ENCODE measurements around the gene PCDH19. TPM values are rescaled to one million over a fixed set of nuclear protein-coding genes. Genes with fewer than 3 reads are reported as not detected.

The PCDH19 gene
- total RNA-seq, 3 donors from 2014 or later: 1.6 to 2.6 (median 1.8) TPM

GRCh38 chrX:100296183-100296753 lies 113.8 kb downstream of the PCDH19 start:
- Histone ChIP-seq H3K27ac (no peak overlapping the region), H3K36me3 (no peaks in the 10 kb centered on the region), H3K4me1 (no peaks in the 10 kb centered on the region), H3K27me3 (peaks cover 0 to 40% of the 10 kb centered on the region in 2 donors), H3K4me3 (no peak overlapping the region), H3K9me3 (no peaks in the 10 kb centered on the region)
- TF ChIP-seq, protein P1, sequence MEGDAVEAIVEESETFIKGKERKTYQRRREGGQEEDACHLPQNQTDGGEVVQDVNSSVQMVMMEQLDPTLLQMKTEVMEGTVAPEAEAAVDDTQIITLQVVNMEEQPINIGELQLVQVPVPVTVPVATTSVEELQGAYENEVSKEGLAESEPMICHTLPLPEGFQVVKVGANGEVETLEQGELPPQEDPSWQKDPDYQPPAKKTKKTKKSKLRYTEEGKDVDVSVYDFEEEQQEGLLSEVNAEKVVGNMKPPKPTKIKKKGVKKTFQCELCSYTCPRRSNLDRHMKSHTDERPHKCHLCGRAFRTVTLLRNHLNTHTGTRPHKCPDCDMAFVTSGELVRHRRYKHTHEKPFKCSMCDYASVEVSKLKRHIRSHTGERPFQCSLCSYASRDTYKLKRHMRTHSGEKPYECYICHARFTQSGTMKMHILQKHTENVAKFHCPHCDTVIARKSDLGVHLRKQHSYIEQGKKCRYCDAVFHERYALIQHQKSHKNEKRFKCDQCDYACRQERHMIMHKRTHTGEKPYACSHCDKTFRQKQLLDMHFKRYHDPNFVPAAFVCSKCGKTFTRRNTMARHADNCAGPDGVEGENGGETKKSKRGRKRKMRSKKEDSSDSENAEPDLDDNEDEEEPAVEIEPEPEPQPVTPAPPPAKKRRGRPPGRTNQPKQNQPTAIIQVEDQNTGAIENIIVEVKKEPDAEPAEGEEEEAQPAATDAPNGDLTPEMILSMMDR (IDR thresholded peaks at IDR 0.05): no peak
- no peak for TF ChIP-seq POLR2AphosphoS5 (IDR thresholded peaks at IDR 0.05)
- TF ChIP-seq POLR2A (IDR thresholded peaks at IDR 0.05): no peak
- intact Hi-C loops (cut with DNase I; ENCODE audit: low total_unique reads): no loop called here
- DNase-seq (ENCODE audit: low spot score in 2 of 2): no peak

DNA sequence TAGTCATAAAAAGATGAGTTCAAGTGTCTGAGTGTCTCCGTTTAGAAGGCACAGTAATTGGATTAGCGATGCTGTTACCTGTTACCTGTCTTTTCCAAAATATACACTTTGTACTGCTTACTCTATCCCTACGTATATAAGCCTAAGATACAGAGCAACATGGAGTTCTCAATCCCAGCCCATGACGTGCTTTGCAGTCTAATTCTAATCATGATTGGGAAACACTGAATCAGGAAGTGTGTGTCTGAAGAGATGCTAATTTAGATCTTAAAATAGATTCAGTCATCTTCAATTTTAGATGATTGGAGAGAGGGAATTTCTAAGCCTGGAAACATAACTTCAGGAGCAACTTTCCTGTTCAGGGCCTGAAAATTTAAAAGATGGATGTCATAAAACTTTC lies 115.1 kb downstream of the PCDH19 start:
- no peaks in the 10 kb centered on the region for H3K9me3 ChIP-seq
- H3K4me3 ChIP-seq: no peak overlapping the region
- no peaks in the 10 kb centered on the region for H3K36me3 ChIP-seq
- H3K4me1 ChIP-seq: no peaks in the 10 kb centered on the region
- TF ChIP-seq, protein P1 (IDR thresholded peaks at IDR 0.05): no peak
- TF ChIP-seq POLR2AphosphoS5 (IDR thresholded peaks at IDR 0.05) (no peak), POLR2A (IDR thresholded peaks at IDR 0.05) (no peak)
- intact Hi-C loops (cut with DNase I; ENCODE audit: low total_unique reads): no loop called here
- H3K27ac ChIP-seq: no peak overlapping the region
- DNase-seq (ENCODE audit: low spot score in 2 of 2): no peak
- peaks cover 0 to 44% of the 10 kb centered on the region in 2 donors for H3K27me3 ChIP-seq

- no peaks in the 10 kb centered on the region for H3K9me3 ChIP-seq
These were observed 121.0 kb downstream of the PCDH19 start for GRCh38 chrX:100289066-100289558.

DNA sequence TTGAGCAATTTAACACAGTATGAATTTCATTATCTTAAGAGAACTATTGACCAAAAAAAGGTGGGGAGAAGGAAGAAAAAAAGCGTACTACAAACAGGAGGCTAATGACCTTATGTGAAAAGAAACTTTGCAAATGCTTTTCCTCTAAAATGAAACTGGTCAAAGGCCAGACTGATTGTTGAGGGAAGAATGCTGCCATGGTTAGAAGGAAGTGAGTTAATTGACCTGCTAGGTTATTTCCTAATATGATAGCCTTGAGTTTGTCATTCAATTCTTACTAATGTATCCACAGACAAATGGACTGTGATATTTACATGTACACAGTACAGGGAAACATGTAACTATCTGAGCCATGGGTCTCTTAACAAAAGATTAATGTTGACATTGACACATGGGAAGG lies 132.8 kb downstream of the PCDH19 start:
- intact Hi-C loops (cut with DNase I; ENCODE audit: low total_unique reads): no loop called here
- Histone ChIP-seq H3K36me3 (no peaks in the 10 kb centered on the region), H3K9me3 (peaks cover 0 to 11% of the 10 kb centered on the region in 2 donors), H3K27ac (no peak overlapping the region), H3K27me3 (peaks cover 0 to 14% of the 10 kb centered on the region in 2 donors), H3K4me3 (no peak overlapping the region), H3K4me1 (no peaks in the 10 kb centered on the region)
- DNase-seq (ENCODE audit: low spot score in 2 of 2): no peak
- TF ChIP-seq, protein P1 (IDR thresholded peaks at IDR 0.05): no peak

More at GRCh38 chrX:100289066-100289558, 121.0 kb downstream of the PCDH19 start:
- Histone ChIP-seq H3K36me3 (no peaks in the 10 kb centered on the region), H3K27me3 (peaks cover 0 to 50% of the 10 kb centered on the region in 2 donors), H3K4me1 (no peaks in the 10 kb centered on the region), H3K4me3 (no peak overlapping the region), H3K27ac (no peak overlapping the region)
- no peak for DNase-seq (ENCODE audit: low spot score in 2 of 2)
- intact Hi-C loops (cut with DNase I; ENCODE audit: low total_unique reads): no loop called here
- TF ChIP-seq POLR2AphosphoS5 (IDR thresholded peaks at IDR 0.05) (no peak), POLR2A (IDR thresholded peaks at IDR 0.05) (no peak)
- TF ChIP-seq, protein P1 (IDR thresholded peaks at IDR 0.05): no peak

DNA sequence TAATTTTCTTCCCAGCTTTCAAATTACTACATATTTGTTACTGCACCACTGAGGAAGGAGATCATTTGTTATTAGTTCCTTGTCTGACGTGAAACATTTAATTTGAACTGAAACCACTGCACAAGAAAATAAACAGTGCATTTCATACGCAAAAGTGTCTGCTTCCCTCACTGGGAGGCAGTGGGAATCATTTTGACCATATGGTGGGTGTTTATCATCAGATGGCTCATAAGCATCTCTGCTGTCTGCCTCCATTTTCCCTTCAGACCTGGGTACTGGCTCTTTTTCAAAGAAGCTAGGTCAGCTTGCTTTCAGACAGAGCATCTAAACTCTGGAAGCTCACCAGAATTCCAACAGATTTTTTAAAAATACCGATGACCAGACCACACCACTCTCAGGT lies 135.2 kb downstream of the PCDH19 start:
- TF ChIP-seq POLR2A (IDR thresholded peaks at IDR 0.05): no peak
- TF ChIP-seq POLR2AphosphoS5 (IDR thresholded peaks at IDR 0.05): no peak
- TF ChIP-seq, protein P1 (IDR thresholded peaks at IDR 0.05): no peak
- peaks cover 0 to 11% of the 10 kb centered on the region in 2 donors for H3K9me3 ChIP-seq
- H3K27me3 ChIP-seq: peaks cover 0 to 14% of the 10 kb centered on the region in 2 donors
- no peak for DNase-seq (ENCODE audit: low spot score in 2 of 2)
- no peak overlapping the region for H3K4me3 ChIP-seq
- no peaks in the 10 kb centered on the region for H3K36me3 ChIP-seq
- no peak overlapping the region for H3K27ac ChIP-seq
- H3K4me1 ChIP-seq: no peaks in the 10 kb centered on the region
- intact Hi-C loops (cut with DNase I; ENCODE audit: low total_unique reads): no loop called here

Measured in breast epithelium (tissue), 4 donors.